ENCODE results near the gene ZNF91. TPM values are rescaled to one million over a fixed set of nuclear protein-coding genes. Genes with fewer than 3 reads are reported as not detected.
A peak's percentile ranks its signal among the peaks of the same experiment; 100 is the strongest.
"Not testable (repeated sequence)": the region's sequence is repeated elsewhere in the genome, so short reads cannot be mapped to it uniquely, and the experiment has no call there.

ZNF91 gene
- total RNA-seq, 3 donors from 2014 or later = 16.9 to 26.5 (median 25.1) TPM

GRCh38 chr19:23382955-23383354 lies 12.3 kb downstream of the ZNF91 start:
- H3K36me3 Mint-ChIP-seq (ENCODE audit: insufficient read depth) = peaks cover 74% of the 10 kb centered on the region
- H3K4me3 Mint-ChIP-seq = no peak overlapping the region
- peaks cover 33% of the 10 kb centered on the region for H3K9me3 Mint-ChIP-seq
- no peak for DNase-seq
- ATAC-seq = no peak
- peaks cover 26% of the 10 kb centered on the region for H3K4me1 Mint-ChIP-seq (ENCODE audit: low read depth)
- no peaks in the 10 kb centered on the region for H3K27me3 Mint-ChIP-seq (ENCODE audit: low read depth)

- DNase-seq (no peak), ATAC-seq (no peak)
- Mint-ChIP-seq H3K9me3 (peaks cover 32% of the 10 kb centered on the region), H3K36me3 (ENCODE audit: insufficient read depth) (peaks cover 72% of the 10 kb centered on the region), H3K4me3 (no peak overlapping the region), H3K4me1 (ENCODE audit: low read depth) (peaks cover 17% of the 10 kb centered on the region), H3K27me3 (ENCODE audit: low read depth) (no peaks in the 10 kb centered on the region)
Observed at GRCh38 chr19:23381114-23381513, 14.2 kb downstream of the ZNF91 start.

GRCh38 chr19:23379671-23380070 lies 15.6 kb downstream of the ZNF91 start:
- not testable (repeated sequence) for H3K27me3 Mint-ChIP-seq (ENCODE audit: low read depth); ATAC-seq; H3K4me3 Mint-ChIP-seq; DNase-seq
- peaks cover 18% of the 10 kb centered on the region for H3K4me1 Mint-ChIP-seq (ENCODE audit: low read depth)
- peaks cover 37% of the 10 kb centered on the region for H3K9me3 Mint-ChIP-seq
- H3K36me3 Mint-ChIP-seq (ENCODE audit: insufficient read depth) = peaks cover 71% of the 10 kb centered on the region

GRCh38 chr19:23378948-23379347 lies 16.3 kb downstream of the ZNF91 start:
- H3K4me3 Mint-ChIP-seq = no peak overlapping the region
- H3K36me3 Mint-ChIP-seq (ENCODE audit: insufficient read depth) = peaks cover 68% of the 10 kb centered on the region
- H3K27me3 Mint-ChIP-seq (ENCODE audit: low read depth) = no peaks in the 10 kb centered on the region
- peaks cover 33% of the 10 kb centered on the region for H3K9me3 Mint-ChIP-seq
- peaks cover 18% of the 10 kb centered on the region for H3K4me1 Mint-ChIP-seq (ENCODE audit: low read depth)
- no peak for DNase-seq
- peak in 1 of 2 donors; percentile 82 for ATAC-seq

GRCh38 chr19:23377276-23377675 lies 18.0 kb downstream of the ZNF91 start:
- no peaks in the 10 kb centered on the region for H3K27me3 Mint-ChIP-seq (ENCODE audit: low read depth)
- H3K36me3 Mint-ChIP-seq (ENCODE audit: insufficient read depth) = peaks cover 68% of the 10 kb centered on the region
- DNase-seq (no peak), ATAC-seq (no peak)
- H3K4me1 Mint-ChIP-seq (ENCODE audit: low read depth) = peaks cover 13% of the 10 kb centered on the region
- no peak overlapping the region for H3K4me3 Mint-ChIP-seq
- peaks cover 34% of the 10 kb centered on the region for H3K9me3 Mint-ChIP-seq

- no peak overlapping the region for H3K4me3 Mint-ChIP-seq
- H3K27me3 Mint-ChIP-seq (ENCODE audit: low read depth) = no peaks in the 10 kb centered on the region
- DNase-seq = no peak
- no peaks in the 10 kb centered on the region for H3K4me1 Mint-ChIP-seq (ENCODE audit: low read depth)
- H3K9me3 Mint-ChIP-seq = peaks cover 15% of the 10 kb centered on the region
- ATAC-seq = no peak
- H3K36me3 Mint-ChIP-seq (ENCODE audit: insufficient read depth) = peaks cover 57% of the 10 kb centered on the region
Observed at GRCh38 chr19:23366437-23366836, 28.8 kb downstream of the ZNF91 start.

- H3K36me3 Mint-ChIP-seq (ENCODE audit: insufficient read depth) = peaks cover 56% of the 10 kb centered on the region
- peaks cover 18% of the 10 kb centered on the region for H3K9me3 Mint-ChIP-seq
- not testable (repeated sequence) for DNase-seq; H3K4me1 Mint-ChIP-seq (ENCODE audit: low read depth); ATAC-seq; H3K4me3 Mint-ChIP-seq; H3K27me3 Mint-ChIP-seq (ENCODE audit: low read depth)
Observed at GRCh38 chr19:23366031-23366430, 29.2 kb downstream of the ZNF91 start.

- H3K36me3 Mint-ChIP-seq (ENCODE audit: insufficient read depth) = peaks cover 54% of the 10 kb centered on the region
- H3K4me1 Mint-ChIP-seq (ENCODE audit: low read depth) = no peaks in the 10 kb centered on the region
- H3K27me3 Mint-ChIP-seq (ENCODE audit: low read depth) = no peaks in the 10 kb centered on the region
- no peak for ATAC-seq
- DNase-seq = no peak
- H3K9me3 Mint-ChIP-seq = peaks cover 18% of the 10 kb centered on the region
- H3K4me3 Mint-ChIP-seq = no peak overlapping the region
Observed at GRCh38 chr19:23365222-23365621, 30.0 kb downstream of the ZNF91 start.

- H3K9me3 Mint-ChIP-seq = peaks cover 30% of the 10 kb centered on the region
Observed at GRCh38 chr19:23361843-23362242, 33.4 kb downstream of the ZNF91 start.

GRCh38 chr19:23351806-23352205 lies 43.5 kb downstream of the ZNF91 start:
- no peak for ATAC-seq
- H3K4me1 Mint-ChIP-seq (ENCODE audit: low read depth) = peaks cover 2% of the 10 kb centered on the region
- H3K9me3 Mint-ChIP-seq = peaks cover 77% of the 10 kb centered on the region
- no peak overlapping the region for H3K4me3 Mint-ChIP-seq
- peaks cover 85% of the 10 kb centered on the region for H3K36me3 Mint-ChIP-seq (ENCODE audit: insufficient read depth)
- DNase-seq = no peak
- no peaks in the 10 kb centered on the region for H3K27me3 Mint-ChIP-seq (ENCODE audit: low read depth)

More at GRCh38 chr19:23361843-23362242, 33.4 kb downstream of the ZNF91 start:
- not testable (repeated sequence) for H3K4me3 Mint-ChIP-seq; DNase-seq; ATAC-seq; H3K4me1 Mint-ChIP-seq (ENCODE audit: low read depth); H3K27me3 Mint-ChIP-seq (ENCODE audit: low read depth)
- H3K36me3 Mint-ChIP-seq (ENCODE audit: insufficient read depth) = peaks cover 59% of the 10 kb centered on the region

- DNase-seq (no peak), ATAC-seq (no peak)
- Mint-ChIP-seq H3K4me1 (ENCODE audit: low read depth) (peaks cover 2% of the 10 kb centered on the region), H3K9me3 (peaks cover 76% of the 10 kb centered on the region), H3K4me3 (no peak overlapping the region), H3K27me3 (ENCODE audit: low read depth) (no peaks in the 10 kb centered on the region), H3K36me3 (ENCODE audit: insufficient read depth) (peaks cover 85% of the 10 kb centered on the region)
Observed at GRCh38 chr19:23346696-23347095, 48.6 kb downstream of the ZNF91 start.

GRCh38 chr19:23345838-23346237 lies 49.4 kb downstream of the ZNF91 start:
- ATAC-seq = no peak
- Mint-ChIP-seq H3K4me3 (no peak overlapping the region), H3K36me3 (ENCODE audit: insufficient read depth) (peaks cover 79% of the 10 kb centered on the region), H3K27me3 (ENCODE audit: low read depth) (no peaks in the 10 kb centered on the region), H3K9me3 (peaks cover 73% of the 10 kb centered on the region), H3K4me1 (ENCODE audit: low read depth) (peaks cover 2% of the 10 kb centered on the region)
- DNase-seq = no peak

GRCh38 chr19:23343434-23344010 lies 51.7 kb downstream of the ZNF91 start:
- ATAC-seq = no peak
- Mint-ChIP-seq H3K36me3 (ENCODE audit: insufficient read depth) (peaks cover 76% of the 10 kb centered on the region), H3K4me1 (ENCODE audit: low read depth) (peaks cover 2% of the 10 kb centered on the region), H3K27me3 (ENCODE audit: low read depth) (no peaks in the 10 kb centered on the region), H3K9me3 (peaks cover 73% of the 10 kb centered on the region), H3K4me3 (no peak overlapping the region)
- no peak for DNase-seq

- ATAC-seq = no peak
- Mint-ChIP-seq H3K9me3 (peaks cover 47% of the 10 kb centered on the region), H3K4me3 (no peak overlapping the region), H3K36me3 (ENCODE audit: insufficient read depth) (peaks cover 24% of the 10 kb centered on the region), H3K27me3 (ENCODE audit: low read depth) (no peaks in the 10 kb centered on the region), H3K4me1 (ENCODE audit: low read depth) (no peaks in the 10 kb centered on the region)
- DNase-seq = no peak
Observed at GRCh38 chr19:23328211-23328610, 67.1 kb downstream of the ZNF91 start.

GRCh38 chr19:23321953-23322549 lies 73.2 kb downstream of the ZNF91 start:
- H3K9me3 Mint-ChIP-seq = peaks cover 32% of the 10 kb centered on the region
- no peak for ATAC-seq
- H3K36me3 Mint-ChIP-seq (ENCODE audit: insufficient read depth) = no peaks in the 10 kb centered on the region

More at GRCh38 chr19:23321953-23322549, 73.2 kb downstream of the ZNF91 start:
- H3K4me1 Mint-ChIP-seq (ENCODE audit: low read depth) = no peaks in the 10 kb centered on the region
- H3K27me3 Mint-ChIP-seq (ENCODE audit: low read depth) = no peaks in the 10 kb centered on the region
- H3K4me3 Mint-ChIP-seq = no peak overlapping the region
- DNase-seq = no peak

Data from activated T-cell treated with anti-CD3 and anti-CD28 coated beads, Interleukin-2, amount 50 U/mL, for 4 hours (primary cell).